Measurements from ENCODE around the gene NMT2. TPM values are rescaled to one million over a fixed set of nuclear protein-coding genes. Genes with fewer than 3 reads are reported as not detected.

NMT2 gene
- total and polyA plus RNA-seq, 2 of the 4 experiments (the other 2 are of a cell fraction): 18.7 to 41.0 TPM

DNA sequence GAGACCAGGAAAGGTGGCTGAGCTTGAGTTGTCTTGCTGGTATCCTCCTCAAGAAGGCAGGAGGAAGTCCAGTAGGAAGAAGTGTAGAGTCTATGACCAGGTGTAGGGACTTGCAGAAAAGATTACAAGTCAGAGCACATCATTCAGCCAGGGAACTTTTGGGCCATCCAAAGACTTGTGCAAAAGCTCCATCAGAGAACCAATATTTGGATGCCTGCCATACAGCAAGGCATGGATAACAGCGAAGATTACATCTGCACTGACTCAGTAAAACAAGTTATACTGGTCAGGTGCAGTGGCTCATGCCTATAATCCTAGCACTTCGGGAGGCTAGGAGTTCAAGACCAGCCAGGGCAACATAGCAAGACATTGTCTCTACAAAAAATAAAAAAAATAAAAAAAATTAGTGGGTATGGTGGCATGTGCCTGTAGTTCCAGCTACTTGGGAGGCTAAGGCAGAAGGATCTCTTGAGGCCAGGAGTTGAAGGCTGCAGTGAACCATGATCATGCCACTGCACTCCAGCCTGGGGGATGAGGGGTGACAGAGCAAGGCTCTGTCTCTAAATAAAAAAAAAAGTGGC, 13.2 kb upstream of the NMT2 start:
- Histone ChIP-seq H3K36me3 (ENCODE audit: control insufficient read depth, insufficient read depth, low read length) (no peaks in the 10 kb centered on the region), H3K9me1 (ENCODE audit: insufficient read depth, low read length) (no peaks in the 10 kb centered on the region), H2AK5ac (ENCODE audit: low read depth, low read length) (no peak overlapping the region), H4K91ac (ENCODE audit: insufficient read depth, low read depth, low read length) (no peak overlapping the region), H2AK9ac (replicated peaks; ENCODE audit: low read depth, low read length, poor library complexity) (no peak overlapping the region), H3K4me2 (ENCODE audit: low read depth, low read length) (no peak overlapping the region), H3K56ac (ENCODE audit: extremely low read depth, insufficient read depth, low read length) (no peak overlapping the region), H4K8ac (ENCODE audit: low read depth in 2 of 2, low read length in 2 of 2) (no peak overlapping the region), H3K79me1 (ENCODE audit: low read depth in 1 of 2, low read length in 2 of 2) (no peaks in the 10 kb centered on the region), H3K27ac (ENCODE audit: insufficient read depth, low read length) (no peak overlapping the region), H3K23ac (ENCODE audit: low read depth, low read length) (no peak overlapping the region), H2AFZ (replicated peaks; ENCODE audit: low read length, poor library complexity) (no peak overlapping the region), H3K4me1 (ENCODE audit: control insufficient read depth, insufficient read depth, low read length) (peaks cover 2% of the 10 kb centered on the region; the same call in 1 of the 2 replicates), H2BK20ac (ENCODE audit: low read depth, low read length) (no peak overlapping the region), H2BK5ac (ENCODE audit: low read depth, low read length, poor library complexity, severe bottlenecking) (no peak overlapping the region), H4K20me1 (ENCODE audit: insufficient read depth, low read length) (no peaks in the 10 kb centered on the region), H3K4me3 (ENCODE audit: insufficient read depth, low read depth, low read length) (no peak overlapping the region), H3K18ac (ENCODE audit: low read depth, low read length) (no peak overlapping the region), H2BK120ac (ENCODE audit: low read depth, low read length) (peak overlapping the region; percentile 26; the same call in 1 of the 2 replicates), H3K4ac (ENCODE audit: low read depth, low read length) (0 out of 2 replicates have a peak overlapping the region, but pooled peaks have one; percentile 7), H4K5ac (ENCODE audit: low read depth, low read length) (no peak overlapping the region), H3K27me3 (ENCODE audit: control insufficient read depth, insufficient read depth, low read length) (peaks cover 3% of the 10 kb centered on the region; the same call in 1 of the 2 replicates), H3K14ac (replicated peaks; ENCODE audit: low read depth, low read length) (no peak overlapping the region), H3K9ac (ENCODE audit: low read depth, low read length) (no peak overlapping the region), H2BK15ac (ENCODE audit: low read depth, low read length) (no peak overlapping the region), H3K9me3 (ENCODE audit: control insufficient read depth, insufficient read depth, low read length) (no peaks in the 10 kb centered on the region)
- 80% methylated on average over 1 of the region's 2 CpGs; no CpG with 5 or more reads in 1 of the 2 experiments for WGBS, 2 experiments (ENCODE audit: extremely low coverage in 2 of 2, insufficient read length in 1 of 2)
- dilution Hi-C loops (cut with HindIII; ENCODE audit: low sequenced_read_pairs, unreplicated experiment): no loop called here
- TF ChIP-seq CHD1 (IDR thresholded peaks at IDR 0.05; ENCODE audit: low read depth, low read length): no peak
- no peak for TF ChIP-seq RCOR1 (IDR thresholded peaks at IDR 0.05; ENCODE audit: insufficient replicate concordance, low read length)
- TF ChIP-seq, protein P1, sequence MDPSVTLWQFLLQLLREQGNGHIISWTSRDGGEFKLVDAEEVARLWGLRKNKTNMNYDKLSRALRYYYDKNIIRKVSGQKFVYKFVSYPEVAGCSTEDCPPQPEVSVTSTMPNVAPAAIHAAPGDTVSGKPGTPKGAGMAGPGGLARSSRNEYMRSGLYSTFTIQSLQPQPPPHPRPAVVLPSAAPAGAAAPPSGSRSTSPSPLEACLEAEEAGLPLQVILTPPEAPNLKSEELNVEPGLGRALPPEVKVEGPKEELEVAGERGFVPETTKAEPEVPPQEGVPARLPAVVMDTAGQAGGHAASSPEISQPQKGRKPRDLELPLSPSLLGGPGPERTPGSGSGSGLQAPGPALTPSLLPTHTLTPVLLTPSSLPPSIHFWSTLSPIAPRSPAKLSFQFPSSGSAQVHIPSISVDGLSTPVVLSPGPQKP (IDR thresholded peaks at IDR 0.05; ENCODE audit: borderline replicate concordance, low read depth, low read length): no peak
- TF ChIP-seq, protein P2, sequence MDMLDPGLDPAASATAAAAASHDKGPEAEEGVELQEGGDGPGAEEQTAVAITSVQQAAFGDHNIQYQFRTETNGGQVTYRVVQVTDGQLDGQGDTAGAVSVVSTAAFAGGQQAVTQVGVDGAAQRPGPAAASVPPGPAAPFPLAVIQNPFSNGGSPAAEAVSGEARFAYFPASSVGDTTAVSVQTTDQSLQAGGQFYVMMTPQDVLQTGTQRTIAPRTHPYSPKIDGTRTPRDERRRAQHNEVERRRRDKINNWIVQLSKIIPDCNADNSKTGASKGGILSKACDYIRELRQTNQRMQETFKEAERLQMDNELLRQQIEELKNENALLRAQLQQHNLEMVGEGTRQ (IDR thresholded peaks at IDR 0.05; ENCODE audit: low read depth, low read length): no peak
- no peak for TF ChIP-seq POLR2A (IDR thresholded peaks at IDR 0.05; ENCODE audit: low read depth, low read length)
- no peak for TF ChIP-seq BHLHE40 (IDR thresholded peaks at IDR 0.05; ENCODE audit: low read depth, low read length)
- TF ChIP-seq, protein P3, sequence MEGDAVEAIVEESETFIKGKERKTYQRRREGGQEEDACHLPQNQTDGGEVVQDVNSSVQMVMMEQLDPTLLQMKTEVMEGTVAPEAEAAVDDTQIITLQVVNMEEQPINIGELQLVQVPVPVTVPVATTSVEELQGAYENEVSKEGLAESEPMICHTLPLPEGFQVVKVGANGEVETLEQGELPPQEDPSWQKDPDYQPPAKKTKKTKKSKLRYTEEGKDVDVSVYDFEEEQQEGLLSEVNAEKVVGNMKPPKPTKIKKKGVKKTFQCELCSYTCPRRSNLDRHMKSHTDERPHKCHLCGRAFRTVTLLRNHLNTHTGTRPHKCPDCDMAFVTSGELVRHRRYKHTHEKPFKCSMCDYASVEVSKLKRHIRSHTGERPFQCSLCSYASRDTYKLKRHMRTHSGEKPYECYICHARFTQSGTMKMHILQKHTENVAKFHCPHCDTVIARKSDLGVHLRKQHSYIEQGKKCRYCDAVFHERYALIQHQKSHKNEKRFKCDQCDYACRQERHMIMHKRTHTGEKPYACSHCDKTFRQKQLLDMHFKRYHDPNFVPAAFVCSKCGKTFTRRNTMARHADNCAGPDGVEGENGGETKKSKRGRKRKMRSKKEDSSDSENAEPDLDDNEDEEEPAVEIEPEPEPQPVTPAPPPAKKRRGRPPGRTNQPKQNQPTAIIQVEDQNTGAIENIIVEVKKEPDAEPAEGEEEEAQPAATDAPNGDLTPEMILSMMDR (conservative IDR thresholded peaks at IDR 0.05; ENCODE audit: low read depth, low read length): no peak
- no peak for TF ChIP-seq MAFK (IDR thresholded peaks at IDR 0.05; ENCODE audit: low read depth, low read length)
- TF ChIP-seq RFX5 (IDR thresholded peaks at IDR 0.05; ENCODE audit: low read depth, low read length): no peak
- TF ChIP-seq MXI1 (IDR thresholded peaks at IDR 0.05; ENCODE audit: borderline replicate concordance, low read depth, low read length): no peak
- TF ChIP-seq CEBPB (IDR thresholded peaks at IDR 0.05; ENCODE audit: low read depth, low read length): no peak
- no peak for TF ChIP-seq RAD21 (IDR thresholded peaks at IDR 0.05; ENCODE audit: low read length)
- no peak for TF ChIP-seq SMC3 (IDR thresholded peaks at IDR 0.05; ENCODE audit: low read depth, low read length)
- TF ChIP-seq NFE2L2 (IDR thresholded peaks at IDR 0.05; ENCODE audit: low read depth, low read length): no peak
- CTCF ChIA-PET: interaction anchor here (1.4 kb wide), 1 partner anchor 14 kb away, joined by 3 read pairs; no protein-coding TSS in a partner anchor
- no peak for DNase-seq
- ATAC-seq (ENCODE audit: low read depth): no peak
- BruUV-seq (replicated peaks): no TSS peak
- in situ Hi-C loops (cut with MboI; ENCODE audit: low sequenced_read_pairs): no loop called here
- intact Hi-C loops (cut with micrococcal nuclease): no loop called here
- POLR2A ChIA-PET (ENCODE audit: unreplicated experiment): interaction anchor here (0.6 kb wide), 1 partner anchor 770 kb away, joined by 4 read pairs; no protein-coding TSS in a partner anchor
